ENCODE results near the gene CALCOCO2. TPM values are rescaled to one million over a fixed set of nuclear protein-coding genes. Genes with fewer than 3 reads are reported as not detected.
"Not testable (repeated sequence)": the region's sequence is repeated elsewhere in the genome, so short reads cannot be mapped to it uniquely, and the experiment has no call there.

The CALCOCO2 gene
- total and polyA plus RNA-seq, 2 of the 13 experiments (the other 11 are each of a cell fraction or from before 2014, with no cell fraction given) = 72.9 to 111 TPM

- TF ChIP-seq CSRNP1 (CRISPR knock-in tag; IDR thresholded peaks at IDR 0.05) (0 out of 2 replicates have a peak, but pooled peaks have one; percentile 27), ZNF446 (CRISPR knock-in tag; IDR thresholded peaks at IDR 0.05) (0 out of 2 replicates have a peak, but pooled peaks have one; percentile 16), TMF1 (CRISPR knock-in tag; IDR thresholded peaks at IDR 0.05; ENCODE audit: low read depth) (0 out of 2 replicates have a peak, but pooled peaks have one; percentile 28), XBP1 (CRISPR knock-in tag; IDR thresholded peaks at IDR 0.05) (0 out of 2 replicates have a peak, but pooled peaks have one; percentile 23), FOXO4 (CRISPR knock-in tag; conservative IDR thresholded peaks at IDR 0.05) (0 out of 2 replicates have a peak, but pooled peaks have one; percentile 78), ZMYM4 (CRISPR knock-in tag; IDR thresholded peaks at IDR 0.05) (peak; percentile 16; the same call in 1 of the 2 replicates), ZNF557 (CRISPR knock-in tag; IDR thresholded peaks at IDR 0.05) (0 out of 2 replicates have a peak, but pooled peaks have one; percentile 3), ZNF788 (CRISPR knock-in tag; IDR thresholded peaks at IDR 0.05; ENCODE audit: borderline replicate concordance) (peak; percentile 67; the same call in 1 of the 2 replicates), BRF2 (CRISPR knock-in tag; IDR thresholded peaks at IDR 0.05) (0 out of 2 replicates have a peak, but pooled peaks have one; percentile 33), LCORL (CRISPR knock-in tag; IDR thresholded peaks at IDR 0.05) (0 out of 2 replicates have a peak, but pooled peaks have one; percentile 2), ZSCAN12 (CRISPR knock-in tag; IDR thresholded peaks at IDR 0.05) (0 out of 2 replicates have a peak, but pooled peaks have one; percentile 3), HINFP (CRISPR knock-in tag; IDR thresholded peaks at IDR 0.05; ENCODE audit: low read depth) (peak; percentile 19; the same call in 1 of the 2 replicates), ZNF274 (CRISPR knock-in tag; IDR thresholded peaks at IDR 0.05) (0 out of 2 replicates have a peak, but pooled peaks have one; percentile 2), ZNF687 (CRISPR knock-in tag; IDR thresholded peaks at IDR 0.05) (peak; percentile 41; the same call in 1 of the 2 replicates), ZNF709 (CRISPR knock-in tag; IDR thresholded peaks at IDR 0.05) (peak; percentile 20; the same call in 1 of the 2 replicates), ZNF512 (CRISPR knock-in tag; IDR thresholded peaks at IDR 0.05) (0 out of 2 replicates have a peak, but pooled peaks have one; percentile 20)
- not testable (repeated sequence) for TF ChIP-seq LCORL (IDR thresholded peaks at IDR 0.05)
These were observed 34.7 kb upstream of the CALCOCO2 start (continued) for GRCh38 chr17:48796163-48796522.
